ENCODE measurements around the gene INSM1.

The INSM1 gene

GRCh38 chr20:20401991-20402390 is 34.1 kb downstream of the INSM1 start:
- no peak for TF ChIP-seq CTCF (IDR thresholded peaks at IDR 0.05; ENCODE audit: borderline replicate concordance, insufficient read depth, low read depth, low read length)
- no peak overlapping the region for H3K4me3 ChIP-seq (ENCODE audit: low read depth, low read length)

- H3K4me3 ChIP-seq (ENCODE audit: low read depth, low read length) = no peak overlapping the region
- TF ChIP-seq CTCF (IDR thresholded peaks at IDR 0.05; ENCODE audit: borderline replicate concordance, insufficient read depth, low read depth, low read length) = no peak
These were observed 36.7 kb downstream of the INSM1 start for GRCh38 chr20:20404633-20405032.

DNA sequence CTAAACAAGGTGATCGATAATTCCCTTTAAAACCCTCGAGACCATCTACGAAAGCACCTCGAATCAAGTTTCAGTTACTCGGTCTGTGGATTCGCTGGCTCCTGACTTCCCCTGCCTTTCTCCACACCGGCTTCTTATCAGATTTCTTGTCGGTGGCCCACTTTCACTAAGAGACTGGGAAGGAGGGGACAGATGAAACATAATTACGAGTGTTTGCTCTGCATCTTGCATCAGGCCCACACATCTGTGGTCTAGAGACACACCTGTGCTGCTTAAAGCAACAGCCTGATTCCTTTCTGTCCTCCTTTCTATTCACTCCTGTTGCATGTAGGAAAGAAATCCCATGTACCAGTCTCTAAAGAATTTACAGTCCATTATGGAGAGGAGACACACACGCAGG is 37.7 kb downstream of the INSM1 start:
- no peak overlapping the region for H3K4me3 ChIP-seq (ENCODE audit: low read depth, low read length)
- no peak for TF ChIP-seq CTCF (IDR thresholded peaks at IDR 0.05; ENCODE audit: borderline replicate concordance, insufficient read depth, low read depth, low read length)

GRCh38 chr20:20406306-20406705 is 38.4 kb downstream of the INSM1 start:
- TF ChIP-seq CTCF (IDR thresholded peaks at IDR 0.05; ENCODE audit: borderline replicate concordance, insufficient read depth, low read depth, low read length) = no peak
- H3K4me3 ChIP-seq (ENCODE audit: low read depth, low read length) = no peak overlapping the region

DNA sequence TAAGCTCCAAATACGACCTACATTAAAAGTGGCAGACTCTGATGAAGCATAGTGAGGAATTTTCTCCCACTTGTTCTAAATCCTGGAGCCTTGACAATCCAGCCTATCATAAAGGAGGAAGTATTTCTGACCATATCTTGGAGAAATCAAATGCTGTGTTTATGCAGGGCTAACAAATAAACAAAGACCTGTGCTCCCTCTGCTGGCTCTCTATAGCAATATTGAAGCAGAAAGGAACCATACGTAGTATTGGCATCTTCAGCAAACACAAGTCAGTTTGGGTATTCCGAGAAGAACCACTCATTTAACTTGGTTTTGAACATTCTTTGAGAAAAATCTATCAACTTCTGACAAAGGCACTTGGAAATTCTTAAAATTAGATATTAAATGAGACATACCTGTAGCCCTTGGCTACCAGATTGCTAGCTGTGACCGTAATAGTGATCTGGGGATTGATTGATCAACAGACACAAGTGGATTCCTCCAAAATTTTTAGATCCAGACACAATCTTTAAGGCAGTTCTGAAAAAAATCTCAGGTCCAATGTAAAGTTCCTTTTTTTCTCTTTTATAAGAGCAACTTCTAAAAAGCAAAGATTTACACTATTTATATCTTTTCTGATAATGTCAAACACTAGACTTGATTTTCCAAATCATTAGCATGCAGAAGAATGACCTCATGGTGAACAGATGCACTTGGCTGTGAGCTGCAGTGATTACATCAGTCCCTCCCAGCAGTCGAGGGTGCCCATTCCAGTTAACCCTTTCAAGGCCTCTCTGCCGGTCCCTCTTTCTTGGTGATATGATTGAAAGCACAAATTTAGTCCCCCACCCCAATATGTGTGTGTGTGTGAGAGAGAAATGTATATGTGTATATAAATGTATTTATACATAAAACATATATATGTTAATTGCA is 40.2 kb downstream of the INSM1 start:
- no peak overlapping the region for H3K4me3 ChIP-seq (ENCODE audit: low read depth, low read length)
- TF ChIP-seq CTCF (IDR thresholded peaks at IDR 0.05; ENCODE audit: borderline replicate concordance, insufficient read depth, low read depth, low read length) = 0 out of 2 replicates have a peak, but pooled peaks have one; percentile 3

DNA sequence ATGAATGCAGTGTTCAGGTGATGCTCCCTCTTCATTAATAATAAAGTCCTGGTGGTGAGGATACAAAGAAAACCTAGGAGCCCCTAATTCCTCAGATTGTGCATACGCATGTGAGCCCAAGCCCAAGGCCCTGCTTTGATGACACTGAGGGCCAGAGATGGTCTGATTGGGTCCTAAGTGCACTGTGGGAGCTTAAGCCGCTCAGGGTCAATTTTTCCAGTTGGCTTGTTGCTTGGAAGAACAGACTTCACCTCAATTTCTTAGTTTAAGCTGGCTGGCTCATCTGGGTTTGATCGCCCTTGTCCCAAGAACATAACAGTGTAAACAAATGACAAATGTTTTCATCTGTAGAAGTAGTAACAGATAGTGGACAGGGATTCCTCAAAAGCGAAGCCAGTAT is 41.4 kb downstream of the INSM1 start:
- H3K4me3 ChIP-seq (ENCODE audit: low read depth, low read length) = no peak overlapping the region
- no peak for TF ChIP-seq CTCF (IDR thresholded peaks at IDR 0.05; ENCODE audit: borderline replicate concordance, insufficient read depth, low read depth, low read length)

- no peak for TF ChIP-seq CTCF (IDR thresholded peaks at IDR 0.05; ENCODE audit: borderline replicate concordance, insufficient read depth, low read depth, low read length)
- no peak overlapping the region for H3K4me3 ChIP-seq (ENCODE audit: low read depth, low read length)
These were observed 42.8 kb downstream of the INSM1 start for GRCh38 chr20:20410678-20411077.
